Activated T-cell treated with anti-CD3 and anti-CD28 coated beads for 24 hours (primary cell): ENCODE data around the gene CBY1.

Experiments used
- DNase-seq: peaks from one replicate; pipeline ENCODE4 v3.0.0-alpha.2; 2020; ENCODE audit warnings: low read depth

Gene CBY1

DNA sequence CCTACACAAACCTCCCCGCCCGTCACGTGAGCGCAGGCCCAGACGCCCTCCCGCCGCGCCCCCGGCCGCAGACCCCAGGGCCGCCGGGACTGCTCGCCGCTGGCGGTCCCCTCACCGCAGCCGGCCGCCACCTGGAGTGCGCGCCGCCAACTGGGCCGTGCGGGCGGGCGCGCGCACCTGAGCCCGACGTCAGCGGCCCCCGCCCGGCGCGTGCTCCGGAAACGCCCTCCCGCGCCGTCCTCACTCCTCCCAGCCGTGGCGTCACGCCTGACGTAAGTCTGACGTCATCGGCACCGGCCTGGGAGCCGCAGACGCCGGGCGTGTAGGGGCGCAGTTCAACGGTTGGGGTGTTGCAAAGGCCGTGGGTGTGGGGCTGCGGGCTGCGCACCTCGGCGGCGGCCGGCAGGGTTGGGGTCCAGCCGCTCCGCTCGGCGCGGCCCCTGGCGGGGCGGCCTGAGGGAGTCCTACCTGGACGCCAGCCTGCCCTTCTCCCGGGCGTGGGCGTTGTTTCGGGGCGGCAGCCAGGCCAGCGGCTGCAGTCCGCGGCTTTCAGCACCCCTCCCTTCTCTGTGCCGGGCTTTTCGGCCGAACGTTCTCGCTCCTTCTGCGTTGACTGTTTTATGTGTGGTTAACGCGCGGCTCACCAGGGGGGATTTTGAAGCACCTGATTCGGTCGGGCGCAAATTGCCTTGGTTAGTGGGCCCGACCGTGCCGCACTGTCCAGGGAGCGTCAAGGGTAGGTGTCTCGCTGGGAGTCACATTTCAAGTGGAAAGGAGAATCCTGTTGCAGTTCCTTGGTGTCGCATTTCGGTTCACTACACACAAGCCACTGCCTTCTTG lies 44.6 kb downstream of the CBY1 start, which contains the start of gene JOSD1:
Gene JOSD1 (minus strand): TSS at position 155 of the 840 bp plus-strand sequence. CDS start 956 bp downstream, outside the sequence.
- peak; percentile 96 for DNase-seq

- DNase-seq: no peak
Observed at GRCh38 chr22:38704654-38705234, 48.3 kb downstream of the CBY1 start.

DNA sequence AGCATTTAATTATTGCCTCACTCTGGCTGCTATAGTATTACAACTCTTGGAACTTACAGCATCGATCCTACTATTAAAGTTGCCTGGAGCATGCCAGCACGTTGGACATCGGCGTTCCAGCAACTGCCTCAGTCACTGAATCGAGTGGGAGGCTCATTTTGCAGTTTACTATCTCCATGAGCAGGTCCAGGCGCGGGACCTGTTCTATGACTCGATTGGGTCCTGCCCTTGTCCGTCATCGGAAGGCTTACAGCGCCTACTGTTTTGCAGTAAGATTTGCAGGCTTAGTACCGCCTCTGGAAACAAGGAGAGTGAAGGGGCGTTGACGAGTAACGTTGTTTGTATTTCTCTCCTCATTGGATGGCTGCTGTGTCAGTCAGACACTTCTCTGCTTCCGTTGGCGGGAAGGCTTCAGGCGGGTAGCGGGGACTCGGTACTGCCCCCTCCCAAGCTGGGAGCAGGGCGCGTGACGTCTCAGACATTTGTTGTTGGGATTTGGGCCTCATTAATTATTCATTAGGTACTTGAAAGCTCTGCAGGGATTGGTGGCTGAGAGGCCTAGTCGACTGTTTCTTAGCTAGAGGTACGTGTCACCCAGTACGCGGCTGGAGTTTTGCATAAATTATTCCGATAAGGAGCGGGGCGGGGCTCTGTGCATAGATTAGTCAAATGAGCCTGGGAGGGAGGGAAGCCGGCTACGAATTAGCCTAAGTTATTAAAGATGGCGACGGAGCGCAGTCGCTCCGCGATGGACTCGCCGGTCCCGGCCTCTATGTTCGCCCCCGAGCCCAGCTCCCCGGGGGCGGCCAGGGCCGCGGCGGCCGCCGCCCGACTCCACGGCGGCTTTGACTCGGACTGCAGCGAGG lies 49.0 kb downstream of the CBY1 start, which contains the start of gene GTPBP1:
Gene GTPBP1 (plus strand): TSS at position 710 of the 866 bp plus-strand sequence. CDS start 12 bp downstream, at position 722.
- peak; percentile 97 for DNase-seq

DNA sequence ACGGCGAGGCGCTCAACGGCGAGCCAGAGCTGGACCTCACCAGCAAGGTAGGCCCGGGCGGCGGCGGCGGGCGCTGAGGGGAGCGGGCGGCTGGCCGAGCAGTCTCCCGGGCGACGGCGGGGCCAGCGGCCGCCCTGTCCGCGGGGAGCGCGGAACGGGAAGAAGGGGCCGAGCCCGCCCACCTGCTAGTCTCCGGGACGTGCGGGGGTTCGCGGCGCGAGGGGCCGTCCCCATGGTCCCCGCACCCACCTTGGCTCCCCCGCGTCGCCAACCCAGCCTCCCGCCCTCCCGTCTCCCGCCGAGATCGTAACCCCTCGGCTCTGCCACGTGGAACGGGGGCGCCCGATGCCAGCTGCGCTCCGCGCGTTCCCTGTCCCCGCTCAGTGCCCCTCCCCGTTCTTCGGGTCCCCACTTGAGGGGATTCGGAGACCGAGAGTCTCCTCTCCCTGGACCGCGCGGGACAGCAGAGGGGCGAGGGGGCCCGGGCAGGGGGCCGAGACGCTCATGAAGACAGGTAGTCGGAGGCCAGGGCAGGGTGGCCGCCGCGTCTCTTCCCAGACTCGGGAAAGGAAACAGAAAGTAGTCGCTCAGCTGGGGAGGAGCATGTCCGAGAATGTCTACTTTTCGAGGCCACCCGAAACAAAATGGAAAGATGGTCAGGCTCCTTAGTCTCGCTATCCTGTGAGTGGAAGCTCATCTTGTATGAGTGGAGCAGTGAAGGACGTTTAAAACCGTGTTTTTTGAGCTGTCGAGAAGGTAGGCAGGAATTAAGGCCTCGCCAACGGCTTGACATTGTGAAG lies 49.9 kb downstream of the CBY1 start:
- peak; percentile 20 for DNase-seq

DNA sequence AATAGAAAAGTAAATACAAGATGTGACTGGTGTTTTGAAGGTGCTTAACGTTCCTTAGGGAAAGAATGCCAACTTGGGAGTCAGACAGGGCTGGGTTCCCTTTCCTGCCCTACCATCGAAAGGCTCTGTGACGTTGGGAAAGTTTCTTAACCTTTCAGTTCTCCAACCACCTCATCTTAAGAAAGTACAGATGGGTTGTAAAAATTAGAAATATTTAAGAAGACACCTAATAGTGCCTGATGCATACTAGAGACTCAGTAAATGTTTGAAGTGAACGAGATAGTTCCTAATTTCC lies 50.4 kb downstream of the CBY1 start:
- DNase-seq: no peak

DNA sequence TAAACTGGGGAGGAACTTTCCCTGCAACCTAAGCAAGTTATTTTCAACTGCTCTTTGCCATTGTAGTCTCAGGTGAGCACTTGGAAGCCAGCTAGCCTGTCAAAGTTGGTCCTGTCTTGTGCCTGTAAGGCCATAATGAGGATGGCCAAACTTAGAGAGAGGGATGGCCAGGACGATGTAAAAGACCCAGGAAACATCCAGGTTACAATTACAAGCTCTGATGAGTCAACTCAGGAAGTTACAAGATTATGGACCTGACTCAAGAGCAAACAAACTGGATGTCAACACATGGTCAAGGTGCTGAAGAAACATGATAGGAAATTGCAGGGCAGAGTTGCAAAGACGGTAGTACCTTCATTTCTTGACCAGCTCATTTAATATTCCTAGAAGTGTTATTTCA lies 50.9 kb downstream of the CBY1 start:
- DNase-seq: no peak

DNA sequence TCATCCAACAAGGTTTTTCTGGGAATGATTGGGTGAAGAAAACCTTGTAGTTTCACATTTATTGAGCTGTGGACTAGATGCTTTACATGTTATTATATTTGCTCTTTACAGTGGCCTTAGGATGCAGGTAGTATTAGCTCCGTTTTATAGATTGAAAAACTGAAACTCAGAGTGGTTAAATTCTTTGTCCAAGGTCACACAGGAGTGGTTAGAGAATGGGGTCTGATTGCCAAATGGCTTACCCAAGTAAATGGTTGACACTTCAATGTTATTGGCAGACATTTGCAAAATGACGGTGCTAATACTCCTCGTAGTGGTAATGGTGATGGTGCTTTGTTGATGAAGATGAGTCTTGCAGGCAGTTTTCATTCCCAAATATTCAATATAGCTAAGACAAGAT lies 51.5 kb downstream of the CBY1 start:
- DNase-seq: no peak

- no peak for DNase-seq
Observed at GRCh38 chr22:38709306-38709705, 52.9 kb downstream of the CBY1 start.

DNA sequence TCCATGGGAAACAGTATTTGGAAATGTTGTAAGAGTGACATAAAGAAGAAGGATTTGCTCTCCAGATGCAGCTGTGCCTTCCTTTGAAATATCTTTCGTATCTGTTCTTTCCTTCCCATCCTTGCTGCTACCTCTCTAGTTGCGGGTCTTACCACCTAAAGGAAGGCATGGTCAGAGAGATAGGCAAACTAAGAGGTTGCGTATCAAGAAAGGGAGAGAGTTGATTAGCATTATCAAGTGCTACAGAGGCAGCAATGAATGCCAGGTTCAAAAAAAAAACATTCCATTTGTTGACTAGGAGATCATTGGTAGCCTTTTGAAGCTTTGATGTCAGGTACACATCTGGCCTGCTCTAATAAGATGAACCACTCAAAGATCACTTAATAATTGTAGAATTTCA lies 53.9 kb downstream of the CBY1 start:
- DNase-seq: no peak

- DNase-seq: no peak
Observed at GRCh38 chr22:38710866-38711265, 54.4 kb downstream of the CBY1 start.

DNA sequence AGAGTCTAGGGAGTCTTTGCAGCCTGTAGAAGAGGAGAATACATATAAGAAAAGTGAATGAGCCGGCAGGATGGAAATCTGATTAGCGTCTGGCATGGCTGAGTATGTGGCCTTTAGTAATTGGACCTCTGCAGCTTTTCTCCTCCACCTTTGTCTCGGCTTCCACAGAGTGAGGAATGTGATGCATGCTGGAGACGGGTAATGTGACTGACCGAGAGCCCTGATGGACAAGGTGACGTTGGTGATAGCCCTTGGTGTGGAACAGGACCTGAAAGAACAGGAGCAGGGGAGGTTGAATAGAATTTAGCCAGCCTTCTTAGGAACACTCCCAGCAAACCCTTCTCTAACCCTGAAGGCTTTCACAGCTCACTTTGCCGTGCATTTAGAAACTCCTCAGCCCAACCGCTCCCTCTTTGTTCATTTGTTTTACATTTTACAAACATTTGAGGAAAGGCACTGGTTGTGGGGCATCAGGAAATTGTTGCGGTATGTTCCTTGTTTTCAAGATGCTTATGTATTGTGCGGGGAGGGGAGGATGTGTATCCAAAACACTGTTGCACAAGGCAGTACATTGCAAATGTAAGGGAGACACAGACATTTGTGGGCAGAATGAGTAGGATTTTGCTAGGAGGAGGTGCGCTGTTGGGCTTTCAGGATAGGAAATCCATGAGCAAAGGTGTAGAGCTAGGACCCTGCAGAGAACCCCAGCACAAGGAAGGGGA lies 56.2 kb downstream of the CBY1 start:
- DNase-seq: no peak

DNA sequence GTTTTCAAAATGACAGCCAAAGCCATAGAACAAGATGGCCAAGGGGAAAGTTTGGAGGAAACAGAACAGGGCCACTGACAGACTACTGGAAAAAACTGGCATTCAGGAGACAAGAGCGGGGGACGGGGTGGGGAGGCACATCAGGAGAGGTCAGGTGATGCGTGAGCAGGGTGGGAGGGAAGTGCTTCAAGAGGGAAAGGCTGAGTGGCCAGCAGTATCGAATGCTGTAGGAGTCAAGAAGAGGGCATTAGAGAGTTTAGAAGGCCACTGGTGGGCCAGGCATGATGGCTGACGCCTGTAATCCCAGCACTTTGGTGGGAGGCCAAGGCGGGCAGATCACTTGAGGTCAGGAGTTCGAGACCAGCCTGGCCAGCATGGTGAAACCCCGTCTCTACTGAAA lies 57.5 kb downstream of the CBY1 start:
- no peak for DNase-seq

DNA sequence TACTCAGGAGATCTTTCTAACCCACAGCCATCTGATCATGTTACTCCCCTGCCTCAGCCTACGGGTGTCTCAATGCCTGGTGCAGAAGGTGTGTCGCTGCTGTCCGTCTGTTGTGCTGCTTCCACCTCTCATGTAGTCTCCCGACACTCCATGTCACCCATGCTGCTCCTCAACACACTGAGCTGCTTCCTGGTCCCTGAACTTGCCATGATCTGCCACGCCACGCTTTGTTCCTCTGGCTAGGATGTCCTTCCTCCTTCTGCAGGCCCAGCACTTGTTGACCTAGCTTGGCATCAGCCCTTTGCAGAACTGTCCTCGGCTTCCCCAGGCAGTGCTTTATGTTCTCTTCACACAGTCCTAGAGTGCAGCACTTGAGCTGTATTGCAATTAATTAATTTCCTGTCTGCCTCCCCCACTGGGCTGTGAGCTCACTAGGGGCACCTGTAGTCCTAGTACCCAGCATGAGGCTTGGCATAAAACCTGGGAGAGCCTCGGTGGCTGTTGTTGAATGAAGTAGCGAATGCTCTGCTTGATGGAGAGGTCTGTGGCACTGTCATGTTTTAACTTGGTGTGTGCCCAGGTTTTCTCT lies 58.8 kb downstream of the CBY1 start:
- DNase-seq: no peak

GRCh38 chr22:38715852-38716251 lies 59.4 kb downstream of the CBY1 start:
- no peak for DNase-seq

DNA sequence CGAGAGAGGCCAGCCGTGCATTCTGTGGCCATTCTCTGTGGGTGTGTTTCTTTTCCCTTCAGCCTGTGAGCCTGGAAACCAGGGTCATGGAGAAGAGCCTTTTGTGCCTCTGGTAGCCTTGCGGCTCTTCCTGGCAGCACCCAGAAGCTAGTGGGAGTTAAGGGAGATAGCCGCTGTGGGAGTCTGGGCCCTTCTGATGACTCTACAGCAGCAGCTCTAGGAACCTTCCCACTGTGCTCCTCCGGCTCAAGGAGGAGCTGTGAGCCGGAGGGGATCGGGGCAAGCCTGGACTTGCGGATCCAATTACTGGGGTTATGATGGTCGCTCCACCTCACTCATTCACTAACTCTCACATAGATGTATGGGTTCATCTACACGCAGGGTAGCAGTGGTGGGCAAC lies 59.8 kb downstream of the CBY1 start:
- no peak for DNase-seq

DNA sequence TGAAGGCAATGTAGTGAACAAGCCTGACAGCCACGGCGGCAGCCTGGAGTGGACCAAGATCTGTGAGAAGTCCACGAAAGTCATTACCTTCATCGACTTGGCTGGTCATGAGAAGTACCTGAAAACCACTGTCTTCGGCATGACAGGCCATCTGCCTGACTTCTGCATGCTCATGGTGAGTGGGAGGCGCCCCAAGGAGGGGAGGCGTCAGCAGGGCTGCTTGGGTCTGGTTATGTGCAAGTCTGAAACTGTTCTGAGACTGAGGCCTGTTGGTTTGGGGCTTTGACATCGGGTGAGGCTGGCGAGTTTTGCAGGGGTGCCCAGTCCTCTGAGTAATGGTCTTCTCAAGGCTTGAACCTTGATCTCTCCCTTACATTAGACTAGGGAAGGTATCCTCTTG lies 60.4 kb downstream of the CBY1 start:
- no peak for DNase-seq

- DNase-seq: no peak
Observed at GRCh38 chr22:38717244-38717643, 60.8 kb downstream of the CBY1 start.

- DNase-seq: no peak
Observed at GRCh38 chr22:38718414-38718813, 62.0 kb downstream of the CBY1 start.

- no peak for DNase-seq
Observed at GRCh38 chr22:38719196-38719595, 62.8 kb downstream of the CBY1 start.

- DNase-seq: no peak
Observed at GRCh38 chr22:38720350-38720749, 63.9 kb downstream of the CBY1 start.

DNA sequence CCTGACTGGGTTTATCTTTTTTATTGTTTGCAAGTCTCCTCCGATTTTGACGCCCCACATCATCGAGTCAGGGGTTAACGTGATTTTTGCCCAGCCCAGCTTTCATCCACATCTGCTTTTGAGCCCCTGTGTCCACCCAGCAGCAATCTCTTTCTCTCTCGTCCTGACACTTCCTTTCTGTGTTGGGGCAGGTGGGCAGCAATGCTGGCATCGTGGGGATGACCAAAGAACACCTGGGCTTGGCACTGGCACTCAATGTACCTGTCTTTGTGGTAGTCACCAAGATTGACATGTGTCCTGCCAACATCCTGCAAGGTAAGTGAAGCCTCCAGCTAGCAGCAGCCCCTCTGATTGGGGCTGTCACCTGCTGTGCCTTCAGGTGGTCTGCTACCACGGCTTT lies 65.1 kb downstream of the CBY1 start:
- DNase-seq: no peak
